ENCODE data around the gene SERINC3.
"Not testable (repeated sequence)": the region's sequence is repeated elsewhere in the genome, so short reads cannot be mapped to it uniquely, and the experiment has no call there.

The SERINC3 gene

GRCh38 chr20:44491635-44492395, 30.1 kb downstream of the SERINC3 start:
- DNase-seq = no peak

DNA sequence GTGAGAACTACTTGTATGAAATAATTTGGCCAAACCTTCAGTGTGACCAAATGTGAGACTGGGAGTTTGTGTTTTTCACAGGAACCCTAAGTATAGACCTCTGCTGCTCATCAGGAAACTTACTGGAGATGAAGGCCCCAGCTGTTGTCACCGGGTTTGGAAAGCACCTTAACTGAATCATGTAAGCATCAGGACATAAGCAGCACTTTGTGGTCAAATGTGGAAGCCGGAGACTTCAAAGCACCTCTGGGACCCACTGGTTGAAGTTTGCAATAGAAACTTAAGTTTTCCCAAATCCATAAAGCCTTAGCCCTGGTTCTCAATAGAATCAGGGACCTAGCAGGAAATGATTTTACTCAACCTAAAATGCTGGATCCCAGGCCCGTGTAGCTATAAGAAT, 31.9 kb downstream of the SERINC3 start:
- no peak for DNase-seq

GRCh38 chr20:44489223-44489622, 32.6 kb downstream of the SERINC3 start:
- DNase-seq = no peak

DNA sequence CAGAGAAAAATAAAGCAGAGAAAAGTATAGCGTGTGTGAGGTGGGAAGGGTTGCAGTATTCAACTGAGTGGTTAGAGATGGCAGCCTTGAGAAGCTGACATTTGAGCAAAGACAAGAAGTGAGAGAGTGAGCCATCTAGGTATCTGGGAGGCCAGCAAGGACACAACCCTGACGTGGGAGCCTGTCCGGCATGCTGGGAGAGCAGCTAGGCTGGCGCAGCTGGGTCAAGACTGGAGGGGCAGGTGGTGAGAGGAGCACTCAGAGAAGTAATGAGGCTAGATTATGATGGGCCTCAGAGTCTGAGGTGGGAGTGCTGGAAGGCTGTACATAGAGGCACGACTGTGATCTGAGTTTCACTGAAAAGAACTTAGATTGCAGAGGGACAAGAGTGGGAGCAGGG, 33.3 kb downstream of the SERINC3 start:
- no peak for DNase-seq

- DNase-seq = no peak
Observed at GRCh38 chr20:44485830-44486198, 36.1 kb downstream of the SERINC3 start.

GRCh38 chr20:44485078-44485829, 36.6 kb downstream of the SERINC3 start:
- no peak for DNase-seq

DNA sequence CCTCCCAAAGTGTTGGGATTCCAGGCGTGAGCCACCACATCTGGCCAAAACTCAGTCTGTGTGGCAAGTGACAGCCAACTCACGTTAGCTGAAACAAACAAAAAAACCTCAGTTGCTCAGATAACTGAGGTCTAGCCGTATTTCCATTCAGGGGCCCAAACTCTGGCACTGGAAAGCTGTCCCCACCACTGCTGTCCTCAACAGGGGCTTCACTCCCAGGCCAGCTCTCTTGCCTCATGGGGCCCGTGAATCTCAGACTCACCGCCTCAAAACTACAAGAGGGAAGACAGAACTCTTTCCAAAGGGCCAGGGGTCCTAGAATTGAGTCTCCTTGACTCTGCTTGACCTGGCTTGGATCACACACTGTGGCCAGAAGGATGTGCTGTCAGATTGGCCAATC, 38.8 kb downstream of the SERINC3 start:
- no peak for DNase-seq

DNA sequence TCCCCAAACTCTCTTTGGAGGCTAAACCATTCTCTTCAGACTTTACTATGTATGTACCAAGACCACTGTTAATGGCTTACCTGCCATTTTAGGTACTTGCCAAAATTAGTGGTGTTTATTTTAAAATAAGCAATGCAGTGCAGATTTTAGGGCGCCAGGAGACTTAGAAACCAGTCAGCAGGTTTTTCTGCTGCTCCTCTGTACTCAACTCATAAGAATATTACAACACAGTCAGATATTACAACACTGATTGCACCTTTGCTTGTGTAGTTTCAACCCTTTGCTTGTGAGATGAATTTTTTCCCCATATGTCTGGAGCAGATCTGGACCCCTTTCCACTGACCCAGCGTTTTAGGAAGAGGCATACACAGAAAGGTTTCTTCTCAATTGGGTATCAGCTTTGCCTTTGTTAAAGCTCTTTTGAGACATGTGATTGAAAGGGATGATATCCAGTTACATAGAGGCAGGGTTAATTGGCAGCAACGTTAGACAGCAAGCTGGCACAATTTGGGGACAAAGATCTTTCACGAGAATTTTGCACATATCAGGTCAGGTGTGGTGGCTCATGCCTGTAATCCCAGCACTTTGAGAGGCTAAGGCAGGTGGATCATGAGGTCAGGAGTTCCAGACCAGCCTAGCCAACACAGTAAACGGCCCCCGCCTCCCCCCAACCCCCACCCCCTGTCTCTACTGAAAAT, 40.0 kb downstream of the SERINC3 start:
- no peak for DNase-seq

GRCh38 chr20:44480097-44480496, 41.8 kb downstream of the SERINC3 start:
- no peak for DNase-seq

DNA sequence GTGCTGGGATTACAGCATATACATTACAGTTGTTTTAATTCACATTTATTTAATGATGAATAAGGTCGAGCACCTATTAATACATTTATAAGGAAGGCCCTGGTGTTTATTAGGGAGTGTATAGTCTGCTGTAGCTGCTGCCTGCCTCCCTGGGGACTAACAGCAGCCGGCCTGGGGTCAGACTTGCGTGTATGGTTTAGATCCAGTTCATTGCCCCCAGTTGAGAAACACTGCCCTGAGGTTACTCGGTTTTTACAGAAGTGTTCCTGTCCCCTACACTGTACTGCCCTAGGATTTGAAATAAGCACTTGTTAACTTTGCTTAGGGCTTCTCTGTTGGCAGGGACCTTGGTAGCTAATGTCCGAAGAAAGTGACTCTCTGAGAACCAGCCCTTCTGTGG, 42.2 kb downstream of the SERINC3 start:
- DNase-seq = no peak

GRCh38 chr20:44478206-44478605, 43.7 kb downstream of the SERINC3 start:
- no peak for DNase-seq

DNA sequence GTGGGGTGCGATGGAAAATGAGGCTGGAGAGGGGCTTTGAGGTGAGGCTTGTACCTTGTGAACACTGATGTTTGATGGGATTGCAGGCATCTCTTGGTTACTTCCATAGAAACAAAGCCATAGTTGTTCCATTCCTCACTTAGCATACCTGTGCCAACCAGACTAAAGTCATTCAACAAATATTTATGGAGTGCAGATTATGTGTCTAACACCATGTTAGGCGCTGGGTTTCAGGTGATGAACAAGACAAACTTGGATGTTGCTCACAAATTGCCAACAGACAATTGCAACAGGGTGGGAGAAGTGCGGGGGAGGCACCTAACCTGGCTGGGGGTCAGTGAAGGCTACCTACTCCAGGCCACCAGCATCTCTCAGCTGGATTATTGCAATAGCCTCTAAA, 44.7 kb downstream of the SERINC3 start:
- DNase-seq = no peak

- DNase-seq = peak; percentile 89 to 93
Observed at GRCh38 chr20:44475694-44476560, 45.9 kb downstream of the SERINC3 start, which contains the start of gene TTPAL. TTPAL (plus strand) TSS chr20:44475874; CDS start chr20:44480000, 4,126 bp downstream.

DNA sequence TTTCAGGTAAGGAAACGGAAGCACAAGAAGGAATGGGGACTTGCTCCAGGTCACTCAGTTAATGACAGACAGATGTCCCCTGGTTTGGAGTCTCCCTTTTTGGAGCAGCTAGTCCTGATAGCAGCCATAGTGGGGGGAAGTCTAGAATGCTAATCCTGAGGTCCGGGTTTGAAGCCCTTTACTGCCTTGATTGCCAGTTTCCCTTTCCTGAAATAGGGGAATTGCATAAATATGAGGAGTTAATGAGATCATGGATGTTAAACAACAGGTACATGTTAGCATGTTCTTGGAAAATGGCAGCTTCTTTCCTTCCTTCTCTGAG, 46.5 kb downstream of the SERINC3 start:
- DNase-seq = no peak

GRCh38 chr20:44472283-44472682, 49.6 kb downstream of the SERINC3 start:
- DNase-seq = not testable (repeated sequence)

DNA sequence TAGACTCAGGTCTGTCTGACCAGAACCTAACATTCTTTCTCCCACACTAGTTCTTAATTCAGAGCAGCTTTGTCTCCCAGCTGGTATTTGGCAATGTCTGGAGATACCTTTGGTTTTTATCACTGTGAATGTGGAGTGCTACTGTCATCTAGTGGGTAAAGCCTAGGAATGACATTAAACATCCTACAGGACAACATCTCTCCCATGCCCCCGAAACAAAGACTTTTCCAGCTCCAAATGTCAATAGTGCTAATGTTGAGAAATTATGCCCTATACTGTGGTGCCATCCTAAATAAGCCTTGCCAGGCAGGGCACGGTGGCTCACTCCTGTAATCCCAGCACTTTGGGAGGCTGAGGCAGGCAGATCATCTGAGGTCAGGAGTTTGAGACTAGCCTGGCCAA, 50.4 kb downstream of the SERINC3 start:
- no peak for DNase-seq

- no peak for DNase-seq
Observed at GRCh38 chr20:44470327-44470726, 51.5 kb downstream of the SERINC3 start.

DNA sequence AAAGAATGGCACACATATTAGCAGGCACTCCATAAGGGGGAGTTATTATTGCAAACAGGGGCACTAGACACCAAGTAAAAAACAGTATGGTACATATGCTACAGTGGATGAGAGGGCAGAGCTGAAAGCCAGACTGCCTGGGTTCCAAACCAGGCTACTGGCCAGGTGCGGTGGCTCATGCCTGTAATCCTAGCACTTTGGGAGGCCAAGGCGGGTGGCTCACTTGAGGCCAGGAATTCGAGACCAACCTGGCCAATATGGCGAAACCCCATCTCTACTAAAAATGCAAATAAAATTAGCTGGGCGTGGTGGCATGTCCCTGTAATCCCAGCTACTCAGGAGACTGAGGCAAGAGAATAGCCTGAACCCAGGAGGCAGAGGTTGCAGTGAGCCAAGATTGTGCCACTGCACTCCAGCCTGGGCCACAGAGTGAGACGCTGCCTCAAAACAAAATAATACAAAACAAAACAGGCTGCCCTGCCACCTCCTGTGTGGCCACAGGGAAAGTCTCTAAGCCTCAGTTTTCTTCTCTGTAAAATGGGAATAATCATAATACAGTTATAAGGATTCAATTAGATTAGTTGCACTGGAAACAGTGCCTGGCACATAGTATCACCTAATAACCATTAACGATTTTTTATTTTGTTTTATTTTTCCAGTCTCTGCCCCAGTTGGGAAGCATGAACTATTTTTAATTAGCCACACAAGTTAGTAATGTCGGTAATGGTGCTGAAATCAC, 53.7 kb downstream of the SERINC3 start:
- DNase-seq = no peak

GRCh38 chr20:44467289-44467883, 54.5 kb downstream of the SERINC3 start:
- DNase-seq = no peak

- DNase-seq = no peak
Observed at GRCh38 chr20:44465001-44465560, 56.8 kb downstream of the SERINC3 start.

DNA sequence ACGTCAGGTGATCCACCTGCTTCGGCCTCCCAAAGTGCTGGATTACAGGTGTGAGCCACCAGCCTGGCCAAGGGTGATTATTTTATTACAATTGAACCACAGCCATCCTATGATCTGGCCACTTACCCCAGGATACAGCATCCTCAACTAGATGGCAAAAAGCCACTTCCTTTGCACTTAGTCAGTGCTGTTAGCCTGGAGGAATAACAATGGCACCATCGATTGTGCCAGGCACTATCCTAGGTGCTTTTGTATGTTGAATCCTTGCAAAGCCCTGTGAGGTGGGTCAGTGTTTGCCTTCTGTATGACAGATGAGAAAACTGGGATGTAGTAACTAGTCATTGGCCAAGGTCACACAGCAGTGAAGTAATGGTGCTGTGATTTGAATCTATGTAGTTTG, 57.4 kb downstream of the SERINC3 start:
- DNase-seq = no peak
